NCI-H446 (cell line): ENCODE results near the gene JAKMIP1.

Experiments
- DNase-seq, 2 experiments: peaks; one replicate each; lab custom pipeline; 2025; lab: John Stamatoyannopoulos, UW

Gene JAKMIP1

DNA sequence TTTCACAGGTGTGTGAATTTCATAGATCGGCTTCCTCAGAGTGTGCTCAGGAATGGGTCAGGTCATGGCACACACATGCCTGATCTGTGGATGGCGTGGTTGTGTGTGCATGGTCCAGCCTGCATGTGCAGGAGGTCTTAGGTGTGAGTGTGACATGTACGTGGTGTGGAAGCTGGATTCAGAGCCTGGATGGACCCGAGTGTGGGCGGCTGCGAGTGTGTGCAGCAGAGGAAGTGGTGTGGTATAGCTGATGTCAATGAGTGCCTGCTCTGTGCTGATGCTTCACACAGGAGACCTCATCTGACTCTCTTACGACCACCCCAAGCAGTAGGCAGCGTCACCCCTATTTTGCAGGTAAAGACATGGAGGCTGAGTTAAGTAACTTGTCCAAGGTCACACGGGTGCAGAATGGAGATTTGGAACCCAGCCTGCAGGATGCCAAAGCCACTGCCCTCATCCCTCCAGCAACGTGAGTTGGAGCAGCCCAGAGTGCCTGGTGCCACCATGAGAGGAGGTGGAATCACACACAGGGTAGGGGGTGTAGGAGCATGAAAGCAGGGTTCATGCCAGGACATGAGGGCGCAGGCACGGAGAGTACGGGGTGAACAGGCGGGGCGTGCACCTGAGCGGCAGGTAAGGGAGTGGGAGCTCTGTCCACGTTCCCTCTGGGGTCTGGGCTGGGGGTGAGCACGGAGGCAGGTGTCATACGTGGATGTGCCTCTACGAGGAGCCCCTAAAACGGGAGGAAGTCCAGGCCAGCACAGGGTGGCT is 157.9 kb downstream of the JAKMIP1 start:
- DNase-seq: no peak

DNA sequence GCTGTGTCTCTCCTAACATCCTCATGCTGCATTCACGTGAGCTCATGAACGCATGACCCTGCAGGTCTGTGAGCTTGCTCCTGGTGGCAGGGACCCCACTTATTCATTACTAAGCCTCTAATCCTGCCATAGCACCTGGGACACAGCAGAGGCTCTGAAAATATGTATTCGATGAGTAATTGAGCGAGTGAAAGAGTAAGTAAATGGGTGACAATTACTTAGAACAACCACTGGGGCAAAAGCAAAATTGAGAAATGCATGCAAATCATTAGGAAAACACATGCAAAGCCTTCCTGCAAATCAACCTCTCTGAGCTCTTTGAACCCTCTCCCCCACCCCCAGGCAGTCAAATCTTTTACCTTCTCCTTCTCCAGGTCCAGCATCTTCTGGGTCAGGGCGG is 158.5 kb downstream of the JAKMIP1 start:
- DNase-seq: no peak

DNA sequence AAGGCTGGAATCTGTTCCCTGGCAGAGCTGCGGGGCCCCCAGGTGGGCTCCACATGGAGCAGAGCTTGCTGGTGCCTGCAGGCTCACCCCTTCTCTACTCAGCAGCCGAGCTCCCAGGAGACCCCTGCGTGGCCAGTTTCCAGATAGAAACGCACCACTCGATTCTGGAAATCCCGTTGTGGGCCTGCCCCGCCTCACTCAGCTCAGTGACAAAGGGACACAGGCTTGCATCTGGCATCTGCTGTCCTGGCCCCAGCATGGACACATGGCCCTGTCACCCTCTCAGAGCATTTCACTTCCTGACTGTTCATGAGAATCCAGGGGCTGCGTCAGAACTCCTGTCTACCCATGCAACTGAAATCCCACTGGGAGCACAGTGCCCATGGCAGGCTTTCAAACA is 161.6 kb downstream of the JAKMIP1 start:
- DNase-seq: no peak

DNA sequence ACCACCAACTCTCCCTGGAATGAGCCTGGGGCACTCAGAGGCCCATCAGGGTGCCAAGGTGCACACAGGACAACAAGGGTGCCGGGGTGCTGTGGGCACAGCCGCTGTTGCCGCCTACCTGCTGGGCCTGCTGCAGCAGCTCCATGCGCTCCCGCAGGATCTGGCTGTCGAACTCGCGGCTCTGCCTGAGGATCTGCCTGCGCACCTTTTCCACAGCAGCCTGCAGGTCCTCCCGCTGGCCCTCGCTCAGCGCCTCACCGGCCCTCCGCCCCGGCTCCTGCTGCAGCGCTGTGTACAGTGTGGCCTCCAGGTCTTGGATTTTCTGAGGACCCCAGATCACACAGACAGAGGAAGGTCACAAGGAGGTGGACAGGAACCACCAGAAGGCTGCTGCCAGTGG is 164.6 kb downstream of the JAKMIP1 start:
- no peak for DNase-seq

DNA sequence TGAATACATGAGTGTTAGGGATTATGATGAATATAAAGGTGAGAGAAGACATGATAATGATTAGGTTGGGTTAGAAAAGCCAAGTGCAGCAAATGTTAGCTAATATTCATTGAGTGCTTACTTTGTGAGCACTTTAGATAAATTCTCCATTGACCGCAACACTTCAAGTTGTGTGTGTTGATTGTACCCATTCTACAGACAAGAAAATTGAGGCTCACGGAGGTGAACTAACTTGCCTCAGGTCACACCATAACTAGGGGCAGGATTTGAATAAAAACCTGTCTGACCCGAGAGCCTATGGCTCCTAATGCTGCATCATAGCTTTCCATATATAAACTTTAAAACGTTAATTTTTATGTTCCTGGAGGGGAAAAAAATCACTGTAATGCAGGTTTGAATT is 167.0 kb downstream of the JAKMIP1 start:
- no peak for DNase-seq

DNA sequence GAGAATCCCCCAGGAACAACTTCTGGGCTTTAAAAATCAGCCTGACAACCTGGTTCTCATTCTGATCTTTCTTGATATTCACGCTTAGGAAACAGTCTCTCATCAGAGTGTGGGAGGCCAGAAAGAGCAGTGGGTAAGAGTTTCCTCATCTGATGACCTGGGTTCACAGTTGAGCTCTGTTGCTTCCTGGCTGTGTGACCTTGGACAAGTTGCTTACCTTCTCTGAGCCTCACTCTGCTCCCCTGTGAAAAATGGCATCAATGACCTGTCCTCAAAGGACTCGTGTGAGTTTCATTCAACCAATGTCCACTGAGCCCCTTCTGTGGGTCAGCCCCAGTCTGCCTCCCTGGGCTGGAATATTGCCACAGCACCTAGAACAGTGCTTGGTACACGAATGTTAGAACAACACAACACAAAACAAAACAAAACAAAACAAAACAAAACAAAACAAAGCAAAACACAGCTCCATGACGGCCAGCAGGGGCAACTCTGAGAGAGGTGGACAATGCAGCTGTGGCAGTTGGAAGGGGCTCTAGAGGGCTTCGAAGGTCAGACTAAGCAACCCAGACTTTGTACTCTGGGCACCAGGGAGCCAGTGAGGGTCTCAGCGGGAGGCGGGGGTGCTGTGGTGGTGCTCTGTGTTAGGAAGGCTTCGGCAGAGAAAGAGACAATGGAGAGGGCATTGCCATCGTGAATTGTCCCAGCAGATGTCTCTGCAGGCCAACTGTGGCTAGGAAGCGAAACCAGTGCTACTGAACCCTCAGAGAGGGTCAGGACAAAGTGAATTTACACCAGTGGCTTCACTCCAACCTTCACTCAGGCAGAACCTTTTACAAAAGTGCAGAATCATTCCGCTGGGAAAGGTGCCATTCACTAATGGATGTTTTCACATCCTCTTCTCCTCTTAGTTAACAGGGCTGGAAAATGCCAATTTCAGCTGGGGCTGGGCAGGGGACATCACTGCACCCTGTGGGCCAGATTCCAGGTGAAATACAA is 167.8 kb downstream of the JAKMIP1 start:
- DNase-seq: peak; percentile 41 to 65

DNA sequence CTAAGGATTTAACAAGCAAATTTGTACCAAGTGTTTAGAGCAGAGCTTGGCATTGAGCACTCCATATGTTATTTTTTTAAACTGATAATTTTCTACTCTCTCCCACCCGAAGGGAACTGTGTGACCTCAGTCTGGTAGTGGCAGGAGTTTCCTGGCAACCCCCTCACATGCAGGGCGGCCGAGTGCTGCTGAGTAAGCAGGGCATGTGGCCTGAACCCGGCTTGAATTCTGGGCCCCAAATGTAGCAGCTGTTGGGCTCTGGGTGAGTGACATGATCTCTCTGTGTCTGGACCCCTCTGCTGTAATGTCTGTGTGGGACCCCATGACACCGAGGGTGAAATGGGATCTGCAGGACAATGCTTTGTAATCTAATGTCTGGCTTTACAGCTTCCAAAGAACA is 168.5 kb downstream of the JAKMIP1 start:
- peak in 1 of 2 experiments; percentile 9 for DNase-seq

DNA sequence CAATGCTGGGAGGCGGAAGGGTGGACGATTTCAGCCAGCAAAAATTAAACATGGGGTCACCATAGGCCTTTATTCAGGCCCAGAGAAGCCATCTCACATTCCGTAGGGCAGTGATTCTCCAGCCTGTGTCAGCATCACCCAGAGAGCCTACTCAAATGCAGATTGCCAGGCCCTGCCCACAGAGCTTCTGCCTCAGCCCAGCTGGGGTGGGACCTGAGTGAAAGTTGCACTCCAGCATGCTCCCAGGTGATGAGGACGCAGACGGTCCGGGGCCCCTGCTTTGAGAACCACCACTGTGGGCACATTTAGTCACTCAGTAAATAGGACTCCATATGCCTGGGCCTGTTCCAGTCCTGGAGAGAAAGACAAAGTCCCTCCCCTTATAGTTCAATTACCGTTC is 169.7 kb downstream of the JAKMIP1 start:
- no peak for DNase-seq

DNA sequence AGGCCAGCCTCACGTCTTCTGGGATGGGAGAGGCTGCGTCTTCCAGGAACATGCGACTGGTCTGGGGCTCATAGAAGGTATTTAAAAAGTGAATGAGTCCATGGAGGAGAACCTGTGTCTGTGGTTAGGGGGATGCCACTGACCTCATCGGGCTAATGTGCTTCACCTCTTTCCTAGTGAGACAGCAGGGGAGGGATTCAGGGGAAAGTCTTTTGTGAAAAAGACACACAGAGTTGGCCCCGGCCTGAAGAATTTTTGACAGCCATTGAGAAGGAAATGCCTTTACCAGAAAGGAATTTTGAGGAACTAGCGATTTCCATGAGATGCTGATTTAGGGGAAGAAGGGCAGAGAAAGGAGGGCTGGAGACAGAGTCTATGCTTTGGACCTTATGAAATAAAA is 171.1 kb downstream of the JAKMIP1 start:
- DNase-seq: no peak

DNA sequence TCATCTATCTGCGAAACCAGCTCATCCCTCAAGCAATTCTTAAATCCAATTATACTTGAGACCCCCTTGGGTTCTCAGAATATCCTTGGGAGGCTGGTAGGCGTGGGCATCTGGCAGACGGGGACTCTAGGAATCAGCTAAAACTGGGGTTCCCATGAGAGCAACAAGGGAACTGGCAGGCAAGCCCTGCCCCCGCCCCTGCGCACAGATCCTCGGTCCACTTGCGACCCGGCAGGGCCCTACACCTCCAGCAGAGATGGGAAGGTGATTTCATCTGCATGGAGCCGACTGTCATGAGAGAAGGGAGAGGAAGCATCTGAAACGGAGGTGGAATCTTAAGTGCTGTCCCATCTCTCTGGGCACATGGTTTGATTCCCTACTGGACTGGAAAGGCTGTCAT is 172.2 kb downstream of the JAKMIP1 start:
- no peak for DNase-seq

DNA sequence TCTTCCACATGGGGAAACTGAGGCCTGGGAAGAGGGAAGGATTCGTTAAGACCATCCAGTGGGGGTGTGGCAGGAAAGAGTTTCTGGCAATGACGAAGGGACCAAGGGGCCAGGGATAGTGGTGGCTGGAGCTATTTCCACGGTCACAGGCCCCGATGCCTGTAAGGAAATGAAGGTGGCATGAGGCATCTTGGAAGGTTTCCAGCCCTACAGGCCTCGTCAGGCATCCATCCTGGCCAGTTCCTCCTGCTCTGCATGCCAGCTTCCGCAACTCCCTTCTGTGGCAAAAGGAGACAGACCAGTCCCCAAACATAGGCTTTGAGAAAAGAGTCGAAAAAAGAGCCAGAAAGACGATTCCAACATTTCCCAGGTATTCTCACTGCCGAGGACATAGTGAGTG is 173.0 kb downstream of the JAKMIP1 start:
- DNase-seq: peak in 1 of 2 experiments; percentile 32

DNA sequence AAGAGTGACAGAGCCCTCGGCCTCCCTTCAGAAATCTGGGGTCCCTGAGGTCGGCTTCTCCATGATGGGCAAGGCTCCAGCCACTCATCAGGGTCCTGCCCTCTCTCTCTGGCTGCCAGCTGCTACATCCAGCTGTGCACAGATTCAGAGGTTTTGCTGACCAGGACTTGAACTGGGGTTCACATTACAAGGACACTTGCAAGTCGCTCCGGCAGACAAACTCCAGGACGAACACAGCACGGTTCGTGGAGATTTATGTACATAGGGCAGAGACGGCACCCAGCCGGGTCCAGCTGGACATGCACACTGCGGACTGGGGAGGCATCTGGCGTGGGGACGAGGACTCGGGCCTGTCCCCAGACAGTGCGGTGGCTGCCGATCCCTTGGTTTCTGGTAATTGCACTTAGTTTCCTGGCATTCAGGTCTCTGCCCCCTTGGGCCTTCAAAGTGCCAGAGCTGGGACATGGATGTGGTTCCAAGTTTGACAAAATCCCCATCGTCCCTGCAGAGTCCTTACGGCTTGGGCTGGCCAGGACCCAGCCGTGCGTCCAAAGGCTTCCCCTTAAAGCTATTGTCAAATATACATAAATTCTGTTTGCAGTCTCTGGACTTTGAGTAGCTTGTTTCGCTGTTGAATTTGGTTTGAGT is 175.9 kb downstream of the JAKMIP1 start:
- no peak for DNase-seq

DNA sequence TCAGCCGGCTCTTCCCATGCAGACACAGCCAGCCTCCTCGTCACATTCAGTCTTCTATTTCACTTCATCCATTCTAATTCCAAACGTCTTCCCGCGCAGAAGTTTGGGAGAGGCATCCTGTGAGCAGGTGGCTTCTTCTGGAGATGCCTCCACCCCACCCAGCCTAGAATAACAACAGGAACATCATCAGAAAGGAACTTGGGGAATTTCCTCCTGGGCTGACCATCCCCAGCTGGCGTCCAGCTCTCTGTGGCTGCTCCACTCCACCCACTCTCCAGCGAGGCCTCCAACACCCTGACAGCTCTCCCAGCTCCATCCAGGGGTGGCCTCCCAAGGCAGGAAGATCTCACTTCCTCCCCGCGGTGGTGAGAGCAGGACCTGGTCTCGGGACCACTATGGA is 176.6 kb downstream of the JAKMIP1 start:
- DNase-seq: no peak

DNA sequence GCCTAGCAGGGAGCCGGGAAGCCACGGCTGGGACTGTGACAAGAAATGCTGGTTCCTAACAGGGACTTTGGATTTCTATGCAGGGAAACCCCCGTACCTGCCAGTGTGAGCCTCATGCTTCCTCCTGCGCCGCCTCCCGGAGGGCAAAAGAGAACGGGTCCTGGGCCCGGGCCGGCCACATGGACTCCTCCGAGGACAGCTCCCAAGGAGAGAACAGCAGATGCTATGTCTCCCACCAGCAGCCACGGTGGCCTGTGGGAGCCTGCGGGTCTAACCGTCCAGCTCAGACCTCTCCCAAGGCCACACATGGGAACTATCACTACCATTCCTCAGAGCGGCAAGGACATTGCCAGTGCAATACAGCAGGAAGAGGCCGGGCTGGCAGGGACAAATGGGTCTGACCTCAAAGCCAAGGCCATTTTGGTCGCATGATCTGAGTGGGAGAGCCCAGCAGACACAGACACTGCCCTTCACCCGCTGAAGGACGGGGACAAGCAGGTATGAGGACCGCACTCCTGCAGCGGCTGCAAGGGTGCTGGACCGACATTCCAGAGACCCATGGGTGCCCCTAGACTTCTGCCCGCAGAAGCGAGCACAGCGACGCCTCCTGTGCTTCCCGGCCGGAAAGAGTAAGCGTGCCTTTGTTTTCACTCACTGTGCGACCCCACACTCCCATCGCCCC is 177.6 kb downstream of the JAKMIP1 start:
- DNase-seq: no peak

DNA sequence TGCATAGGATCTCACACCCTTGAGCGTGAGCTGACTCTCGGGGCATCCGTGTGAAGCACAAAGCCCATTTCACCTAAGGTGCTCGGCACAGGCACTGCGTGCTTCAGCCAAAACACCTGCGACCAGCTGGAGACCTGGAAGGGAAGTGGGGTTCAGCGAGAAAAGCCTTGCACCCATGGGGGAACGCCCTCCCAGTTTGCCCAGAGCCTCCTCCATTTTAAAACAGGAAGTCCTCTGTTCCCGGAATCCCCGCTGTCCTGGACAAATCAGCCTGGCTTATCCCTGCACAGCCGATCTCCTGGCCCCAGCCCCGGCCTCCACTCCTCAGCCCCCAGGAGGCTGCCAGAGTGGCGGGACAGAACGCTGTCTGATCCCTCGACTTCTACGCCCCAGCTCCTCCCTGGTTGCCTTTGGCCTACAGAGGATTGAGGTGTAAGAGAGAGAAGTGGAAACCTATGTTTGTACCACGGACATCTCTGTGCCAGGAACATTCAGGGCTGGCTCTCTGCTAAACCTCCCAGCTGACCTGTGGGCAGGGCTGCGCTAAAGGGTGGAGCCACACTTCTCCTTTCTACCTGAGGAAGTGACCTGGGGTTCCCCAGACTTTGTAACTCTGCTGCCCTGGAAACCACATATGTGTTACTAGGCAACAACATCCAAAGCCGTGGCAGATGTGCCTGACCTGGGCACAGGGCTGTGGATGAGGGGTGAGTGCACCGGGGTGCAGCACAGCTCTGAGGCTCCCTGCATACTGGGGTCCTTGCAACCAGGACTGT is 178.3 kb downstream of the JAKMIP1 start:
- DNase-seq: no peak

DNA sequence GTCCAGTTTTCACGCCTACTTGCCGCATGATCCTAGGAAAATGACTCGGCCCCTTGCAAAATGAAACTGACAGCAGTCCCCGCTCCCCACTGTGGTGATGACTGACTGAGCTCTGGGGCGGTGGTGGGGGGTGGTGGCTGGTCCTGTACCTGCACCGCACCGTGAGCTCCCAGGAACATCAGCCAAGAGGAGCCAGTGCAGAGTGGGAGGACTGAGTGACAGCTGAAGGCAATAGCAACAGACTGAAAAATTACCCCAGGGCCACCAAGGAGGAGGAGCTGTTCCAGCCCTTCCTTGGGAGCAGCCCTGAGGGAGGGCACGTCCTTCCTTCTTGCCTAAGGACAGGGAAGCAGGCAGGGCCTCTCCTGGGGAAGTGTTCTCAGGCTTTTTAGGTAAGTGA is 179.7 kb downstream of the JAKMIP1 start:
- DNase-seq: no peak

DNA sequence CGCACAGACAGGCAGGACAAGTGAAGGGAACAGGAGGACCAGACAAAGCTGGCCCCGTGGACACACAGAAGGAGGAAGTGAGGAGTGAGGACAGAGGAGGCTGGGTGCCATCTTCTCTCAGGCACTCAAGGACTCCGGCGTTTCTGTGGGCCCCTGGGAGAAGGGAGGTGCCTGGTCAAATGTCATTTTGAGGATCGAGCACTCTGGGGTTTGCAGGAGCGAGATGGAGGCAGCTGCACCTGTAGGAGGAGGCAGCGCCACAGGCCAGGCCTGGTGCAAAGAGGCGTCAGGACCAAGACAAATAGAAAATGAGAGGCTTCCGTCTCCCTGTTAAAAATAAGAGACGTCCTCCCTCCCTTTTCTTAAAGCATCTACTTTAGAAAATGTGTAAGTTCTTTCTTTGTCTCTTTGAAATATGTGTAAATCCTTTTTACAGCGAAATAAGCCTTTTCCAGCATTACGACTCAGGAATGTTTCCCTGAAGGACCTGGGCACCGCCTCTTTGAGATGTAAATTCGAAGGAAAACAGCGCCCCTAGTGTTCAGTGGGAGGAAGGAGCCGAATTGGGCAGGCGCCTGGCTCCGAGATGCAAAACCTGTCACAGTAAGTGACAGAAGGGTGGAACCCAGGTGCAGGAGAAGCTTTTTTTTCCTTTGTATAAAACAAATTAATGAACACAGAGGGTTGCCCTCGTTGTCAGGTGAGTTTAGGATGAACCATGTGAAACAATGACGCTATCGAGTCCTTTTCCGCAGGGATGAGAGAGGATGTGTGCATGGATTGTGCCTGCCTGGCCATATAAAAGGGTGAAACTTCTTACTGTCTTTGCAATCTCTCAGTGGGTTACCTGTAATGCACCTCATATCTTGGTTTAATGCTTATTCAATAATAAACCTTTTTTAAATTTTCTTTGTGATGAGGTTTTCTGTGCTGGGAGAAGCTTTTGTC is 180.8 kb downstream of the JAKMIP1 start:
- DNase-seq: peak in 1 of 2 experiments; percentile 46

DNA sequence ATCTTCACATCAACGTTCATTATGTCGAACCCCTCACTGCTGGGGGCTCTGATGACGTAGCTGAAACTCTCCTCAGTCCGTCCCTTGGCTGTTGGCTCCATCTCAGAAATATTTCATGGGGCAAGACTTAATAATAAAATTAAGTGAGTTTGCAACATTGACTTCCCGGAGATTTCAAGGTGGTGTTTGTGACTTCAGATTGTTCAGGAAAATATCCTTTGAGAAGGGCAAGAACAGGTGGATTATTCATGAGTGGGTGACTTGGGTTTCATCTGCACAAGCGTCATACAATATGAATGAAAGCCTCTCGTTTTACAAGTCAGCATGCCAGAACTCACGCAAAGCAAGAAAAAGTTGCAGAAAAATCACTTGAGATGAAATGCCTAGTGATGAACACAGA is 182.0 kb downstream of the JAKMIP1 start, which contains the start of gene C4orf50:
C4orf50 (minus strand) TSS at position 101 of the 400 bp plus-strand sequence.
- DNase-seq: no peak

DNA sequence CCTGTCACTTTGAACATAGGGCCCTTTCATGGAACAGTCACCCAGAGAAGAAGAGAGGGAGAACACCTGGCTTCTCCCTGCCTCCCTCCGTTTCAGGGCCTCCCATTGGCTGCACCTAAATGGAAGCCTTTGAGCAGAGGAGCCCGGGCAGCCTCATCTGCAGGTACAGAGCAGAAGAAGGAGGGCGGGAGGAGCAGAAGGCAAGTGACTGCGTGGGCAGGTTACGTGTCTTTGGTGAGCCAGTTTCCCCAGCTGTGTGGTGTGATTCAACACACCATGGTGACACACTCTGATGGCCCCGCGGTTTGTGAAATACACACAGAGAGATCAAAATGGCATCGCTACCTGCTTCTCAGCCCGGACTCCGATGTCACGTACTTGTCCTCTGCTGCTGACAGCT is 182.5 kb downstream of the JAKMIP1 start:
- DNase-seq: no peak

DNA sequence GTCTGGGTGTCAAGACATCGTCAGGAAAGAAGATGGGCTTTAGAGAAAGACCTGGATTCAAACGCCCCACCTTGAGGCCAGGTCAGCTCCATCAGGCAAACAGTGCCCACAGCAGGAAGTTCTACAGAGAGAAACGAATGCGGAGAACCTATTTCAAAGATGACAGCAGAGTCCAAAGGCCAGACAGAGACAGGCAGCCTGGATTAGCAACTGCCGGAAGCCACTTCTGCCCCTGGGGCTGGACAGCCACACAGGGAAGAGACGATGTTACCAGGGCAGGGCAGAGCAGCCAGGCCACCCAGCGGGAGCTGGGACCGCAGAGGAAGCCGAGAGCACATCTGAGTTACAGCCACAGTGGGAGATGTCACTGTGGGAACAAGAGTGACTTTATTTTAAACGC is 183.3 kb downstream of the JAKMIP1 start:
- DNase-seq: no peak
